Measurements from ENCODE around the gene TLCD3B.

The TLCD3B gene

GRCh38 chr16:30010844-30011713 is 20.0 kb downstream of the TLCD3B start, which contains the start of gene DOC2A:
Gene DOC2A (minus strand): TSS chr16:30011027. CDS start chr16:30010222, 805 bp downstream.
- TF ChIP-seq ESRRG (CRISPR knock-in tag; IDR thresholded peaks at IDR 0.05) (no peak), ZFP3 (CRISPR knock-in tag; IDR thresholded peaks at IDR 0.05) (peak; percentile 96)
- ATAC-seq = peak; percentile 69

GRCh38 chr16:30009990-30010843 is 20.9 kb downstream of the TLCD3B start:
- no peak; the same call in 2 of the 3 replicates for ATAC-seq
- TF ChIP-seq PPARA (CRISPR knock-in tag; IDR thresholded peaks at IDR 0.05; ENCODE audit: borderline replicate concordance) = no peak
- no peak for TF ChIP-seq PATZ1 (CRISPR knock-in tag; IDR thresholded peaks at IDR 0.05; ENCODE audit: borderline replicate concordance)
- no peak for TF ChIP-seq ARNTL (CRISPR knock-in tag; IDR thresholded peaks at IDR 0.05; ENCODE audit: borderline replicate concordance, low read depth)
- no peak for TF ChIP-seq OSR1 (CRISPR knock-in tag; IDR thresholded peaks at IDR 0.05)
- no peak for TF ChIP-seq BACH2 (CRISPR knock-in tag; IDR thresholded peaks at IDR 0.05; ENCODE audit: borderline replicate concordance)
- TF ChIP-seq ZNF565 (CRISPR knock-in tag; conservative IDR thresholded peaks at IDR 0.05; ENCODE audit: low read depth) = no peak
- TF ChIP-seq ISL1 (CRISPR knock-in tag; IDR thresholded peaks at IDR 0.05) = no peak
- TF ChIP-seq TOX (CRISPR knock-in tag; IDR thresholded peaks at IDR 0.05; ENCODE audit: borderline replicate concordance) = no peak

- TF ChIP-seq POU6F1 (CRISPR knock-in tag; IDR thresholded peaks at IDR 0.05; ENCODE audit: borderline replicate concordance, low read depth) (no peak), ZFP30 (CRISPR knock-in tag; IDR thresholded peaks at IDR 0.05) (no peak)
- no peak for ATAC-seq
These were observed 21.8 kb downstream of the TLCD3B start for GRCh38 chr16:30009085-30009862.

- TF ChIP-seq TOX (CRISPR knock-in tag; IDR thresholded peaks at IDR 0.05; ENCODE audit: borderline replicate concordance) (no peak), CSRNP3 (CRISPR knock-in tag; IDR thresholded peaks at IDR 0.05) (no peak), OSR1 (CRISPR knock-in tag; IDR thresholded peaks at IDR 0.05) (no peak), CSDC2 (CRISPR knock-in tag; IDR thresholded peaks at IDR 0.05) (no peak), ESRRG (CRISPR knock-in tag; IDR thresholded peaks at IDR 0.05) (no peak), TSHZ2 (CRISPR knock-in tag; IDR thresholded peaks at IDR 0.05) (no peak)
- no peak for ATAC-seq
These were observed 23.6 kb downstream of the TLCD3B start for GRCh38 chr16:30007378-30007895.

All from SK-N-SH treated with all-trans-retinoic acid at 6 μM for 48 hours (cell line).